Measurements from ENCODE around the gene IGFN1.

DNA sequence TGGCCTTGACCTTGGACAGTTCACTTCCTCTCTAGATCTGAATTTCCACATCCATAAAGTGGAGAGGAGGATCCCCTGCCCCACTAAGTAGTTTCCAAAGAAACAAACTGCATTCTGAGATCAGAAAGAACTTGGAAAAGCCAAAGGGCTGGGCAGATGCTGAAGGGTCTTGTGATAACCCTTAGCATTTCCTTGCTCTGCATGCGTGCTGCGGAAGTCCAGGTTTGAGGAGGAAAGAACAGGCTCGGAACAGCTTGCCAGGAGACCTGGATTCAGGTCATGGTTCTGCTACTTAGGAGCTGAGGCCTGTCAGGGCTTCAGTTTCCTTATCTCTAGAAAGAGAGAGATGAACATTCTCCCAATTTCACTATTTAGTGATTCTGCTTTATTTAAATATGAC lies 27.2 kb downstream of the IGFN1 start:
- TF ChIP-seq JUND (IDR thresholded peaks at IDR 0.05) = no peak
- TF ChIP-seq RAD21 (IDR thresholded peaks at IDR 0.05; ENCODE audit: low read length) = no peak
- TF ChIP-seq MXI1 (IDR thresholded peaks at IDR 0.05; ENCODE audit: low read depth, low read length) = no peak
- TF ChIP-seq PBX3 (IDR thresholded peaks at IDR 0.05) = no peak
- no peak for TF ChIP-seq EP300 (IDR thresholded peaks at IDR 0.05; ENCODE audit: borderline replicate concordance in 1 of 2, low read depth in 1 of 2, low read length in 1 of 2)
- no peak for TF ChIP-seq YY1 (IDR thresholded peaks at IDR 0.05; ENCODE audit: low read depth)
- TF ChIP-seq EZH2phosphoT487 (IDR thresholded peaks at IDR 0.05; ENCODE audit: borderline replicate concordance, low read depth) = no peak
- no peak for TF ChIP-seq CTCF (IDR thresholded peaks at IDR 0.05)
- no peak for TF ChIP-seq GABPA (IDR thresholded peaks at IDR 0.05; ENCODE audit: low read depth)
- TF ChIP-seq TAF1 (IDR thresholded peaks at IDR 0.05; ENCODE audit: borderline replicate concordance, low read depth, low read length) = no peak
- no peak for TF ChIP-seq RXRA (IDR thresholded peaks at IDR 0.05; ENCODE audit: borderline replicate concordance, low read depth)
- no peak for TF ChIP-seq USF1 (IDR thresholded peaks at IDR 0.05; ENCODE audit: borderline replicate concordance, low read depth)
